ENCODE measurements around the gene TNRC6B. TPM values are rescaled to one million over a fixed set of nuclear protein-coding genes. Genes with fewer than 3 reads are reported as not detected.
"Not testable (repeated sequence)": the region's sequence is repeated elsewhere in the genome, so short reads cannot be mapped to it uniquely, and the experiment has no call there.

TNRC6B gene
- polyA plus RNA-seq, 1 donor from 2014 or later: 7.6 TPM

DNA sequence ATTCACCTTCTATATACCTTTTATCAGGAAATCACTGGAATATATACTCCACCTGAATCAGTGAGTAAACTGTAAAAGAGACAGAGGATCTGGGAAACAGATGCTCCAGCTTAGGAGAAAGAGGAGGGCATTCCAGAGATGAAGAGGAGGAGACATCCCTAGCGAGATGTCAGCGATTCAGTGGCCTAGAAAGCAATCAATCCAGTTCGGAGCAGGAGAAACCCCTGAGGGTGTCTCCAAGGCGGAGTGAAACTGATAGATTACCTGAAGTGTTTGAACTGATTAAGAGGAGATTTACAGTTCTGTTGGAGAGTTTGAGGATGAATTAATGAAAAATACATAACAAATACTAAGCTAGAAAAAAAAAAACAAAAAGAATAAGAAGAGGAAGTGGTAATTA, 24.5 kb upstream of the TNRC6B start:
- TF ChIP-seq EP300 (conservative IDR thresholded peaks at IDR 0.05; ENCODE audit: poor library complexity, severe bottlenecking): no peak
- TF ChIP-seq TAF1 (IDR thresholded peaks at IDR 0.05; ENCODE audit: low read depth): no peak
- TF ChIP-seq EZH2 (IDR thresholded peaks at IDR 0.05; ENCODE audit: borderline replicate concordance, insufficient read depth, low read length, poor library complexity, severe bottlenecking): no peak
- no peak for TF ChIP-seq POLR2AphosphoS5 (IDR thresholded peaks at IDR 0.05)
- no peak for TF ChIP-seq SMC3 (conservative IDR thresholded peaks at IDR 0.05; ENCODE audit: poor library complexity)
- no peak for TF ChIP-seq RAD21 (conservative IDR thresholded peaks at IDR 0.05)
- TF ChIP-seq, protein P1, sequence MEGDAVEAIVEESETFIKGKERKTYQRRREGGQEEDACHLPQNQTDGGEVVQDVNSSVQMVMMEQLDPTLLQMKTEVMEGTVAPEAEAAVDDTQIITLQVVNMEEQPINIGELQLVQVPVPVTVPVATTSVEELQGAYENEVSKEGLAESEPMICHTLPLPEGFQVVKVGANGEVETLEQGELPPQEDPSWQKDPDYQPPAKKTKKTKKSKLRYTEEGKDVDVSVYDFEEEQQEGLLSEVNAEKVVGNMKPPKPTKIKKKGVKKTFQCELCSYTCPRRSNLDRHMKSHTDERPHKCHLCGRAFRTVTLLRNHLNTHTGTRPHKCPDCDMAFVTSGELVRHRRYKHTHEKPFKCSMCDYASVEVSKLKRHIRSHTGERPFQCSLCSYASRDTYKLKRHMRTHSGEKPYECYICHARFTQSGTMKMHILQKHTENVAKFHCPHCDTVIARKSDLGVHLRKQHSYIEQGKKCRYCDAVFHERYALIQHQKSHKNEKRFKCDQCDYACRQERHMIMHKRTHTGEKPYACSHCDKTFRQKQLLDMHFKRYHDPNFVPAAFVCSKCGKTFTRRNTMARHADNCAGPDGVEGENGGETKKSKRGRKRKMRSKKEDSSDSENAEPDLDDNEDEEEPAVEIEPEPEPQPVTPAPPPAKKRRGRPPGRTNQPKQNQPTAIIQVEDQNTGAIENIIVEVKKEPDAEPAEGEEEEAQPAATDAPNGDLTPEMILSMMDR (IDR thresholded peaks at IDR 0.05; ENCODE audit: poor library complexity, severe bottlenecking): no peak
- no peak for TF ChIP-seq MXI1 (conservative IDR thresholded peaks at IDR 0.05; ENCODE audit: poor library complexity, severe bottlenecking)
- Histone ChIP-seq H3K27me3 (ENCODE audit: insufficient read depth, low read depth, low read length) (no peaks in the 10 kb centered on the region), H3K27ac (ENCODE audit: low read length) (no peak overlapping the region), H3K79me2 (replicated peaks; ENCODE audit: insufficient read depth, low read length) (no peaks in the 10 kb centered on the region), H3K36me3 (ENCODE audit: insufficient read depth, low read length) (no peaks in the 10 kb centered on the region), H3K4me3 (ENCODE audit: low read length) (no peak overlapping the region), H3K4me2 (ENCODE audit: low read length) (no peak overlapping the region), H3K9ac (ENCODE audit: low read length) (no peak overlapping the region), H2AFZ (ENCODE audit: low read depth, low read length) (no peak overlapping the region), H4K20me1 (ENCODE audit: insufficient read depth) (no peaks in the 10 kb centered on the region), H3F3A (ENCODE audit: insufficient read depth, low read length, poor library complexity, severe bottlenecking) (no peaks in the 10 kb centered on the region), H3K9me2 (ENCODE audit: insufficient read depth, low read length) (no peaks in the 10 kb centered on the region), H3K9me3 (ENCODE audit: low read length) (no peaks in the 10 kb centered on the region)

DNA sequence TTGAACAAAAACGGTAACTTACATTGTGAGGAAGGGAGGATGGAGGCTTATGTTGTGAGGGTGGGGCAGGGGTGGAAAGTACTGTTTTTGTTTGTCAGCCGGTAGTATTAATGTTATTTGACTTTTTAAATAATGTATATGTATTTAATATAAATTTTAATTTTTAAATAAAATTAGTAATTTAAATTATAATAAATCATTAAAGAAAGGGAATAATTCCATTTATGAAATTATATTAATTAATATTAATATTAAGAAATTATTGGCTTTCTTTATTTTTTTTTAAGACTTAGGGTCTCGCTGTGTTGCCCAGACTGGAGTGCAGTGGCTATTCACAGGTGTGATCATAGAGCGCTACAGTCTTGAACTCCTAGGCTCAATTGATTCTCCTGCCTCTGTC, 24.0 kb upstream of the TNRC6B start:
- Histone ChIP-seq H2AFZ (ENCODE audit: low read depth, low read length) (no peak overlapping the region), H3K36me3 (ENCODE audit: insufficient read depth, low read length) (no peaks in the 10 kb centered on the region), H3K79me2 (replicated peaks; ENCODE audit: insufficient read depth, low read length) (no peaks in the 10 kb centered on the region), H3K9me3 (ENCODE audit: low read length) (no peaks in the 10 kb centered on the region), H4K20me1 (ENCODE audit: insufficient read depth) (no peaks in the 10 kb centered on the region), H3K9ac (ENCODE audit: low read length) (no peak overlapping the region), H3K27ac (ENCODE audit: low read length) (no peak overlapping the region), H3K9me2 (ENCODE audit: insufficient read depth, low read length) (no peaks in the 10 kb centered on the region), H3K4me2 (ENCODE audit: low read length) (no peak overlapping the region), H3K4me3 (ENCODE audit: low read length) (no peak overlapping the region), H3F3A (ENCODE audit: insufficient read depth, low read length, poor library complexity, severe bottlenecking) (no peaks in the 10 kb centered on the region), H3K27me3 (ENCODE audit: insufficient read depth, low read depth, low read length) (no peaks in the 10 kb centered on the region)
- TF ChIP-seq POLR2AphosphoS5 (IDR thresholded peaks at IDR 0.05): no peak
- TF ChIP-seq TAF1 (IDR thresholded peaks at IDR 0.05; ENCODE audit: low read depth): no peak
- no peak for TF ChIP-seq RAD21 (conservative IDR thresholded peaks at IDR 0.05)
- no peak for TF ChIP-seq SMC3 (conservative IDR thresholded peaks at IDR 0.05; ENCODE audit: poor library complexity)
- TF ChIP-seq EZH2 (IDR thresholded peaks at IDR 0.05; ENCODE audit: borderline replicate concordance, insufficient read depth, low read length, poor library complexity, severe bottlenecking): no peak

DNA sequence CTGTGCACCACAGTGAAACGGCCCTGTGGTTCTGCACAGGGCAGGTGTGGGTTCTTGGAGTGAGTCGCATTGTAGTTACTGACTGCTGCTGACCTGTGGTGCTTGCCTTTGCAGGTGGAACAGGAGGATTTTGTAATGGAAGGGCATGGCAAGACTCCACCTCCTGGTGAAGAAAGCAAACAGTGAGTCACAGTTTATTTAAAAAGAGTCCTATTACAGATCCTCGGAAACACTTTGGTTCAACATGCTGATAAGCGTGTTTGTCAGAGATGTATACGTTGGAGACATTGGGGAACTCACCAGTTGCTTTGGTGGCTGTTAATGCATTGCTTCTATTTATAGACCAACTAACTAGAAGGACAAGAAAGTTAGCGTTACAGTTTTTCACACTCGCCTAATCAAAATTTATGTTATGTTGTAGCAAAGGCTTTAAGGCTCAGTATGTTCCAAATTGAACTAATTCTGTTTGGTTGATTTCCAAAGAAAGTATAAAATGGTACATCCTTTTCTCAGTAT, 21.7 kb upstream of the TNRC6B start:
- TF ChIP-seq TAF1 (IDR thresholded peaks at IDR 0.05; ENCODE audit: low read depth) (no peak), EZH2 (IDR thresholded peaks at IDR 0.05; ENCODE audit: borderline replicate concordance, insufficient read depth, low read length, poor library complexity, severe bottlenecking) (no peak), EP300 (conservative IDR thresholded peaks at IDR 0.05; ENCODE audit: poor library complexity, severe bottlenecking) (no peak), POLR2AphosphoS5 (IDR thresholded peaks at IDR 0.05) (no peak), SMC3 (conservative IDR thresholded peaks at IDR 0.05; ENCODE audit: poor library complexity) (no peak), MXI1 (conservative IDR thresholded peaks at IDR 0.05; ENCODE audit: poor library complexity, severe bottlenecking) (no peak), RAD21 (conservative IDR thresholded peaks at IDR 0.05) (no peak)
- TF ChIP-seq, protein P2, sequence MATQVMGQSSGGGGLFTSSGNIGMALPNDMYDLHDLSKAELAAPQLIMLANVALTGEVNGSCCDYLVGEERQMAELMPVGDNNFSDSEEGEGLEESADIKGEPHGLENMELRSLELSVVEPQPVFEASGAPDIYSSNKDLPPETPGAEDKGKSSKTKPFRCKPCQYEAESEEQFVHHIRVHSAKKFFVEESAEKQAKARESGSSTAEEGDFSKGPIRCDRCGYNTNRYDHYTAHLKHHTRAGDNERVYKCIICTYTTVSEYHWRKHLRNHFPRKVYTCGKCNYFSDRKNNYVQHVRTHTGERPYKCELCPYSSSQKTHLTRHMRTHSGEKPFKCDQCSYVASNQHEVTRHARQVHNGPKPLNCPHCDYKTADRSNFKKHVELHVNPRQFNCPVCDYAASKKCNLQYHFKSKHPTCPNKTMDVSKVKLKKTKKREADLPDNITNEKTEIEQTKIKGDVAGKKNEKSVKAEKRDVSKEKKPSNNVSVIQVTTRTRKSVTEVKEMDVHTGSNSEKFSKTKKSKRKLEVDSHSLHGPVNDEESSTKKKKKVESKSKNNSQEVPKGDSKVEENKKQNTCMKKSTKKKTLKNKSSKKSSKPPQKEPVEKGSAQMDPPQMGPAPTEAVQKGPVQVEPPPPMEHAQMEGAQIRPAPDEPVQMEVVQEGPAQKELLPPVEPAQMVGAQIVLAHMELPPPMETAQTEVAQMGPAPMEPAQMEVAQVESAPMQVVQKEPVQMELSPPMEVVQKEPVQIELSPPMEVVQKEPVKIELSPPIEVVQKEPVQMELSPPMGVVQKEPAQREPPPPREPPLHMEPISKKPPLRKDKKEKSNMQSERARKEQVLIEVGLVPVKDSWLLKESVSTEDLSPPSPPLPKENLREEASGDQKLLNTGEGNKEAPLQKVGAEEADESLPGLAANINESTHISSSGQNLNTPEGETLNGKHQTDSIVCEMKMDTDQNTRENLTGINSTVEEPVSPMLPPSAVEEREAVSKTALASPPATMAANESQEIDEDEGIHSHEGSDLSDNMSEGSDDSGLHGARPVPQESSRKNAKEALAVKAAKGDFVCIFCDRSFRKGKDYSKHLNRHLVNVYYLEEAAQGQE (IDR thresholded peaks at IDR 0.05; ENCODE audit: borderline replicate concordance): no peak
- TF ChIP-seq, protein P1 (IDR thresholded peaks at IDR 0.05; ENCODE audit: poor library complexity, severe bottlenecking): no peak

DNA sequence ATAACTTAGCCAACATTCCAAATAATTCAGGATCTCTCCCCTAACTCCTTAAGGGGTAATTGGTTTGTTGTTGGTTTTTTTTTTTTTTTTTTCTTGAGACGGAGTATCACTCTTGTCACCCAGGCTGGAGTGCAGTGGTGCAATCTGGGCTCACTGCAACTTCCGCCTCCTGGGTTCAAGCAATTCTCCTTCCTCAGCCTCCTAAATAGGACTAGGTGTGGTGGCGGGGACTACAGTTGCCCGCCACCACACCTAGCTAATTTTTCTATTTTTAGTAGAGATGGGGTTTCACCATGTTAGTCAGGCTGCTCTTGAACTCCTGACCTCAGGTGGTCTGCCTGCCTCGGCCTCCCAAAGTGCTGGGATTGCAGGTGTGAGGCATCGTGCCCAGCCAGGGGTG, 21.0 kb upstream of the TNRC6B start:
- H3K9me3 ChIP-seq (ENCODE audit: low read length); H3K4me3 ChIP-seq (ENCODE audit: low read length); H4K20me1 ChIP-seq (ENCODE audit: insufficient read depth); H3K9me2 ChIP-seq (ENCODE audit: insufficient read depth, low read length); H3K9ac ChIP-seq (ENCODE audit: low read length); H3K79me2 ChIP-seq (replicated peaks; ENCODE audit: insufficient read depth, low read length); H3K27ac ChIP-seq (ENCODE audit: low read length); H3K4me2 ChIP-seq (ENCODE audit: low read length); H3K27me3 ChIP-seq (ENCODE audit: insufficient read depth, low read depth, low read length); H3F3A ChIP-seq (ENCODE audit: insufficient read depth, low read length, poor library complexity, severe bottlenecking); H3K36me3 ChIP-seq (ENCODE audit: insufficient read depth, low read length); H2AFZ ChIP-seq (ENCODE audit: low read depth, low read length): not testable (repeated sequence)

More for the DNA sequence above, 21.7 kb upstream of the TNRC6B start:
- Histone ChIP-seq H3F3A (ENCODE audit: insufficient read depth, low read length, poor library complexity, severe bottlenecking) (no peaks in the 10 kb centered on the region), H3K36me3 (ENCODE audit: insufficient read depth, low read length) (no peaks in the 10 kb centered on the region), H3K4me2 (ENCODE audit: low read length) (no peak overlapping the region), H3K27ac (ENCODE audit: low read length) (no peak overlapping the region), H3K9me2 (ENCODE audit: insufficient read depth, low read length) (no peaks in the 10 kb centered on the region), H3K4me3 (ENCODE audit: low read length) (no peak overlapping the region), H3K9me3 (ENCODE audit: low read length) (no peaks in the 10 kb centered on the region), H4K20me1 (ENCODE audit: insufficient read depth) (no peaks in the 10 kb centered on the region), H3K9ac (ENCODE audit: low read length) (no peak overlapping the region), H3K79me2 (replicated peaks; ENCODE audit: insufficient read depth, low read length) (no peaks in the 10 kb centered on the region), H2AFZ (ENCODE audit: low read depth, low read length) (no peak overlapping the region), H3K27me3 (ENCODE audit: insufficient read depth, low read depth, low read length) (no peaks in the 10 kb centered on the region)

Measured in neural cell (in vitro differentiated cells).